ENCODE measurements around the gene C10orf53. TPM values are rescaled to one million over a fixed set of nuclear protein-coding genes. Genes with fewer than 3 reads are reported as not detected.

Gene C10orf53
- total RNA-seq, 2 donors from 2014 or later, result not detected

- intact Hi-C loops (cut with DNase I, micrococcal nuclease), result no loop called here
- no peak for DNase-seq
- ATAC-seq, result no peak
Observed at GRCh38 chr10:49745756-49746155, 66.3 kb downstream of the C10orf53 start.

DNA sequence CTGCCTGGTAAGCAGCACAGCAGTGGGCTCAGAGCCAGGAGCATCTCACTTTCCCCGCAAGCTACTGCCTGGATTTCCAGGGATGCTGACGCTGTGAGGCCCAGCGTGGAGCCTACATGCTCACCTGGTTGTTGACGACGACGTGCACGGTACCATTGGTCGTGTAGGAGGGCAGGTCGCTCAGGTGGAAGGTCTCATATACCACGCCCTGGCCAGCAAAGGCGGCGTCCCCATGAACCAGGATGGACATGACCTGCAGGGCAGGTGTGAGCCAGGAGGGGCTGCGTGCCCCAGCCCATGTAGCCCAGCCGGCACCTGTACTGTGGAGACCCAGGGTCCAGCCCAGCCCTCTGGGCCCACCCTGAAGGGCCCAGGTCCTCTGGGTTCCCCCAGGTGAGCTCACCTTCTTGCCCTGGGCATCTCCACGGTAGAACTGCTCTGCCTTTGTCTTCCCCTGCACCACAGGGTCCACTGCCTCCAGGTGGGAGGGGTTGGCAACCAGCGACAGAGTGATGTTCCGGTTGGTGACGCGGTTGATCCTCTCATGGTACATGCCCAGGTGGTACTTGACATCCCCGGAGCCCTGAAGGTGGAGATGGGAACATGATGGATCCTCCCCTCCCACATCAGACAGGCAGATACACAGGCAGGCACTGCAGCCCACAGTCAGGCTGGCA lies 67.3 kb downstream of the C10orf53 start:
- DNase-seq (no peak), ATAC-seq (no peak)
- intact Hi-C loops (cut with DNase I, micrococcal nuclease), result no loop called here

Other genes starting within 250 kb of the C10orf53 start
- gene ERCC6, start 140.5 kb upstream of the C10orf53 start, total RNA-seq, result 10 to 100 TPM; 16.4 to 24.5 TPM
- gene SLC18A3, start 69.3 kb upstream of the C10orf53 start, total RNA-seq, result under 1 TPM; 0.12 to 0.14 TPM
- gene CHAT, start 65.6 kb upstream of the C10orf53 start, total RNA-seq, result under 1 TPM; 0.59 to 0.82 TPM
- gene OGDHL, start 82.7 kb downstream of the C10orf53 start, total RNA-seq, result 1 to 10 TPM; 1.1 to 1.3 TPM

Data from left colon (tissue), 2 donors.